ENCODE results near the gene CDC42EP4.

- no peak for TF ChIP-seq EZH2 (IDR thresholded peaks at IDR 0.05; ENCODE audit: borderline replicate concordance, low read depth, low read length, severe bottlenecking)
- no peak for TF ChIP-seq CTCF (IDR thresholded peaks at IDR 0.05; ENCODE audit: borderline replicate concordance, extremely low read depth, low read length, poor library complexity, severe bottlenecking)
Measured at GRCh38 chr17:73315471-73315870, 3.7 kb upstream of the CDC42EP4 start.

Data from DND-41 (cell line).